A673 (cell line): ENCODE measurements around the gene ZSWIM9.

ENCODE experiments used
- EZH2 ChIP-seq: fragments of 200-600 bp; sonication (generic); IDR thresholded peaks from 2 replicates; pipeline ENCODE4 v1.6.1; 2017; ENCODE audit warnings: borderline replicate concordance, low read depth, mild to moderate bottlenecking, mixed read lengths, antibody characterized with exemption, low read length; ENCODE audit not compliant: poor library complexity, severe bottlenecking
- TF ChIP-seq, protein P1 (sequence below): fragments of 300-800, 200-600 bp; sonication (generic); conservative IDR thresholded peaks from 2 replicates; pipeline ENCODE4 v1.5.1; 2017; ENCODE audit warnings: low read depth, mild to moderate bottlenecking, antibody characterized with exemption, low read length, moderate library complexity, mixed read lengths

- TF ChIP-seq, protein P1, sequence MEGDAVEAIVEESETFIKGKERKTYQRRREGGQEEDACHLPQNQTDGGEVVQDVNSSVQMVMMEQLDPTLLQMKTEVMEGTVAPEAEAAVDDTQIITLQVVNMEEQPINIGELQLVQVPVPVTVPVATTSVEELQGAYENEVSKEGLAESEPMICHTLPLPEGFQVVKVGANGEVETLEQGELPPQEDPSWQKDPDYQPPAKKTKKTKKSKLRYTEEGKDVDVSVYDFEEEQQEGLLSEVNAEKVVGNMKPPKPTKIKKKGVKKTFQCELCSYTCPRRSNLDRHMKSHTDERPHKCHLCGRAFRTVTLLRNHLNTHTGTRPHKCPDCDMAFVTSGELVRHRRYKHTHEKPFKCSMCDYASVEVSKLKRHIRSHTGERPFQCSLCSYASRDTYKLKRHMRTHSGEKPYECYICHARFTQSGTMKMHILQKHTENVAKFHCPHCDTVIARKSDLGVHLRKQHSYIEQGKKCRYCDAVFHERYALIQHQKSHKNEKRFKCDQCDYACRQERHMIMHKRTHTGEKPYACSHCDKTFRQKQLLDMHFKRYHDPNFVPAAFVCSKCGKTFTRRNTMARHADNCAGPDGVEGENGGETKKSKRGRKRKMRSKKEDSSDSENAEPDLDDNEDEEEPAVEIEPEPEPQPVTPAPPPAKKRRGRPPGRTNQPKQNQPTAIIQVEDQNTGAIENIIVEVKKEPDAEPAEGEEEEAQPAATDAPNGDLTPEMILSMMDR: no peak
- TF ChIP-seq EZH2: no peak
Observed at GRCh38 chr19:48190885-48191284, 20.4 kb downstream of the ZSWIM9 start.
